Dermis blood vessel endothelial cell (primary cell): ENCODE measurements around the gene SUDS3. TPM values are rescaled to one million over a fixed set of nuclear protein-coding genes. Genes with fewer than 3 reads are reported as not detected.

Source experiments
- DNase-seq: peaks from one replicate; pipeline ENCODE4 v3.0.0; 2010
- total RNA-seq: library from RNA; depleted of rRNA; stranded (reverse); fragments of >200 nt; gene quantifications from 2 replicates; pipeline ENCODE4 v1.2.3, GENCODE V29; 2014

The SUDS3 gene
- total RNA-seq, 1 donor from 2014 or later, result 33.0 TPM

- DNase-seq, result no peak
Measured at GRCh38 chr12:118456741-118457140, 80.4 kb downstream of the SUDS3 start.

- no peak for DNase-seq
Measured at GRCh38 chr12:118459110-118459509, 82.8 kb downstream of the SUDS3 start.

DNA sequence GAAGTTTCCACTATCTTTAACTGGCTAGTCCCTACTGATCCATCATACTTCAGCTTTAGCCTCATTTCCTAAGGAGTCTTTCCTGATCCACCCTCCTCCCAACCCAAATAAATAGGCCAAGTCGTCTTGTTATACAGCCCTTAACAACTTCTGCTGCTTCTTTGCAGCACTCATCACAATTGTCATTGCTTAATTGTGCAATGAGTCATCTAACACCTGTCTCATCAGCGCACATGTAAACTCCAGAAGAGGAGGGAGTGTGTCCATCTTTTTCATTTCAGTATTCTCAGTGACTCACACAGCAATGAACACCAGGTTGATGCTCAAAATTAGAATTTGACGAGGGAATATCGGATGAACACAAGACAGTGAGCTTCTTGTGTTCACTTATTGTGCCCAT, 87.3 kb downstream of the SUDS3 start:
- DNase-seq, result no peak

- no peak for DNase-seq
Measured at GRCh38 chr12:118465706-118466105, 89.4 kb downstream of the SUDS3 start.

Other genes with a start within 250 kb of the SUDS3 start
- 164 and 193 TPM in 2 replicates for gene PEBP1, start 240.4 kb upstream of the SUDS3 start, total RNA-seq
- 27.2 and 31.9 TPM in 2 replicates for gene TAOK3, start 3.6 kb upstream of the SUDS3 start, total RNA-seq